CD14-positive monocyte (primary cell): ENCODE results near the gene DIPK1A. TPM values are rescaled to one million over a fixed set of nuclear protein-coding genes. Genes with fewer than 3 reads are reported as not detected.

ENCODE experiments used
- DNase-seq, 3 donors: peaks; one replicate each; pipeline ENCODE4 v3.0.0-alpha.2; 2011 to 2022
- H2AFZ ChIP-seq: 2 replicates; pipeline ENCODE4 v1.6.0; 2012; ENCODE audit warnings: mild to moderate bottlenecking, low read depth, low read length, inconsistent platforms; ENCODE audit not compliant: insufficient read depth, poor library complexity, severe bottlenecking
- H3K27ac ChIP-seq, 2 donors: 1 replicate in 1 of 2; 2 replicates in 1 of 2; pipeline ENCODE4 v1.5.1; 2012 to 2013; ENCODE audit warnings: low read length in 2 of 2, control low read depth in 1 of 2, inconsistent platforms in 1 of 2, low read depth in 1 of 2, mild to moderate bottlenecking in 1 of 2
- H3K27me3 ChIP-seq, 2 donors: one replicate each; pipeline versions ENCODE4 v1.6.0 to v1.6.1; 2011 to 2013; ENCODE audit warnings: low read length in 2 of 2; ENCODE audit not compliant: control insufficient read depth in 2 of 2, insufficient read depth in 2 of 2
- H3K36me3 ChIP-seq, 2 donors: replicated peaks in 1 of 2; 1 replicate in 1 of 2; 2 replicates in 1 of 2; pipeline versions ENCODE4 v1.5.1 to v1.6.1; 2012 to 2013; ENCODE audit warnings: low read length in 2 of 2, control low read depth in 1 of 2, inconsistent platforms in 1 of 2, mild to moderate bottlenecking in 1 of 2; ENCODE audit not compliant: insufficient read depth in 2 of 2, control insufficient read depth in 1 of 2
- H3K4me1 ChIP-seq, 2 donors: 1 replicate in 1 of 2; 2 replicates in 1 of 2; pipeline versions ENCODE4 v1.5.1 to v1.6.1; 2012 to 2013; ENCODE audit warnings: low read length in 2 of 2, control low read depth in 1 of 2, inconsistent platforms in 1 of 2, mild to moderate bottlenecking in 1 of 2, moderate library complexity in 1 of 2; ENCODE audit not compliant: insufficient read depth in 2 of 2, control insufficient read depth in 1 of 2
- H3K4me2 ChIP-seq: replicated peaks from 2 replicates; pipeline ENCODE3; 2012; ENCODE audit warnings: low read length, moderate library complexity, mild to moderate bottlenecking; ENCODE audit not compliant: poor library complexity, severe bottlenecking; ENCODE audit errors: extremely low read depth
- H3K4me3 ChIP-seq, 3 experiments: fragments of 200-600 bp in 1 of 3; sonication (generic) in 1 of 3; replicated peaks in 1 of 3; 1 replicate in 2 of 3; 2 replicates in 1 of 3; pipeline ENCODE4 v1.5.1; 2011 to 2013; ENCODE audit warnings: low read length in 3 of 3, mild to moderate bottlenecking in 3 of 3, control low read depth in 2 of 3, low read depth in 2 of 3, inconsistent platforms in 1 of 3, moderate library complexity in 1 of 3
- H3K79me2 ChIP-seq: 2 replicates; pipeline ENCODE4 v1.6.0; 2012; ENCODE audit warnings: mild to moderate bottlenecking, control low read depth, inconsistent platforms, low read length, moderate library complexity; ENCODE audit not compliant: insufficient read depth
- H3K9ac ChIP-seq: 2 replicates; pipeline ENCODE4 v1.6.0; 2017; ENCODE audit warnings: low read length, mild to moderate bottlenecking; ENCODE audit not compliant: insufficient read depth, poor library complexity, severe bottlenecking
- H3K9me3 ChIP-seq, 2 donors: replicated peaks in 1 of 2; 1 replicate in 1 of 2; 2 replicates in 1 of 2; pipeline versions ENCODE4 v1.5.1 to v1.6.1; 2012 to 2013; ENCODE audit warnings: low read length in 2 of 2, control low read depth in 1 of 2; ENCODE audit not compliant: control insufficient read depth in 1 of 2, insufficient read depth in 1 of 2
- H4K20me1 ChIP-seq: 2 replicates; pipeline ENCODE4 v1.6.0; 2012; ENCODE audit warnings: mild to moderate bottlenecking, low read length, control low read depth, moderate library complexity; ENCODE audit not compliant: insufficient read depth
- H3K27ac Mint-ChIP-seq, 7 donors: one replicate each; pipeline ENCODE4 v1.8.0; 2020; ENCODE audit warnings: mild to moderate bottlenecking in 7 of 7, mixed read lengths in 7 of 7, moderate library complexity in 6 of 7, inconsistent platforms in 2 of 7
- H3K27me3 Mint-ChIP-seq, 3 donors: one replicate each; pipeline ENCODE4 v1.8.0; 2021 to 2022; ENCODE audit warnings: low read depth in 3 of 3, mild to moderate bottlenecking in 3 of 3, mixed read lengths in 3 of 3, moderate library complexity in 3 of 3, inconsistent platforms in 1 of 3
- H3K36me3 Mint-ChIP-seq, 2 donors: one replicate each; pipeline ENCODE4 v1.8.0; 2020; ENCODE audit warnings: mixed read lengths in 2 of 2, inconsistent platforms in 1 of 2, mild to moderate bottlenecking in 1 of 2
- H3K4me1 Mint-ChIP-seq: one replicate; pipeline ENCODE4 v1.8.0; 2020; ENCODE audit warnings: mild to moderate bottlenecking, mixed read lengths
- H3K4me3 Mint-ChIP-seq, 2 donors: one replicate each; pipeline ENCODE4 v1.8.0; 2020; ENCODE audit warnings: mild to moderate bottlenecking in 2 of 2, mixed read lengths in 2 of 2, moderate library complexity in 1 of 2
- H3K9me3 Mint-ChIP-seq, 7 donors: one replicate each; pipeline ENCODE4 v1.8.0; 2020 to 2022; ENCODE audit warnings: mixed read lengths in 7 of 7, mild to moderate bottlenecking in 6 of 7, moderate library complexity in 6 of 7, inconsistent platforms in 2 of 7
- WGBS: methylation state at CpG from one replicate; pipeline ENCODE4 v1.1.5; 2013; ENCODE audit warnings: missing lambda C conversion rate; ENCODE audit not compliant: insufficient coverage; 5-methylcytosine and 5-hydroxymethylcytosine counted together
- intact Hi-C, 2 donors: fragments of 100-400 bp; cut with micrococcal nuclease; formaldehyde crosslinking; loops; one replicate each; pipeline versions ENCODE4 v1.15.0 to v1.15.1; 2023
- polyA plus RNA-seq, 3 donors: library from polyadenylated mRNA; depleted of rRNA in 1 of 3; unstranded in 2 of 3; stranded (reverse) in 1 of 3; fragments of 300-500 nt in 2 of 3; fragments of >200 nt in 1 of 3; fragmentation: Illumina TruSeq in 2 of 3; gene quantifications; 1 replicate in 2 of 3; 2 replicates in 1 of 3; pipeline ENCODE4 v1.2.3, GENCODE V29; 2012 to 2021
- TF ChIP-seq, protein P1 (sequence below): fragments of 200-600 bp; IDR thresholded peaks from one replicate; pipeline ENCODE4 v1.8.0; 2022; ENCODE audit warnings: antibody characterized with exemption, mild to moderate bottlenecking

DIPK1A gene
- polyA plus RNA-seq, 3 donors = 0.45 to 1.4 (median 0.83) TPM

DNA sequence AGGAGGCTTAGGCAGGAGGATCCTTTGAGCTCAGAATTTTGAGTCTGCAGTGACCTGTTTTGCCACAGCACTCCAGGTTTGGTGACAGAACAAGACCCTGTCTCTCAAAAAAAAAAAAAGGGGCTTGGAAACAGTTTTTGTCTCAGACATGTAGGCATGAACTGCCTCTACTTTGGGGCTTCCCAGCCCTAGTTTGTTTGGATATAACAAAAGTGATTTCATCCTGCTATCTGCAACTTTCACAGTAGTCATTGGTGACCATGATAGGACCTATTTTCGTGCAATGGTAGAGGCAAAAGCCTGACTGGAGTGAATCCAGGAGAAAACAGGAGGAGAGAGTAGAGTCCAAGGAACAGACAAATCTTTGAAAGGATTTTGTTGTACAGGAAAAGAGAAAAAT is 156.0 kb downstream of the DIPK1A start:
- peaks cover 0 to 5% (median 4%) of the 10 kb centered on the region in 3 donors for H3K27me3 Mint-ChIP-seq

DNA sequence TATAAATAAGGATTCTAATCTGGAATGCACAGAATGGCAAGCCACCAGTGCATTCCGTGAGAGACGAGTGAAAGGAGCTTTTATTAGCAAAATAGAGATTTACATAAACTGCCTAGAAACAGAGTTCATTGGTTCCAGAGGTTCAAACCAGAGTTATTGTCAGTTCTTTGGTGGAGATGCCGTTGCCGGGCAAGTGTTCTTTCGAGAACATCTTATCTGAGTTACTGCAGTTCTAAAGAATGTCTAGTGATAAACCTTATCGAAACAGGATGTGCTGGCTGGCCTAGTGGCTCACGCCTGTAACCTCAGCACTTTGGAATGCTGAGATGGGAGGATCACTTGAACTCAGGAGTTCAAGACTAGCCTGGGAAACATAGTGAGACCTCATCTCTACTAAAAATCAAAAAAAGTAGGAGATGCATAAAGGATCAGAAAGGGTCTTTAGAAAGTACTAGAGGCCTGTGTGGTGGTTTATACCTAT is 156.5 kb downstream of the DIPK1A start:
- Mint-ChIP-seq H3K27me3 (peaks cover 0 to 5% (median 4%) of the 10 kb centered on the region in 3 donors), H3K27ac (no peak overlapping the region), H3K4me3 (peak overlapping the region in 1 of 2 donors; percentile 61), H3K36me3 (no peaks in the 10 kb centered on the region), H3K4me1 (peaks cover 5% of the 10 kb centered on the region), H3K9me3 (peaks cover 0 to 4% (median 1%) of the 10 kb centered on the region in 7 donors)
- no peaks in the 10 kb centered on the region for H3K36me3 ChIP-seq
- WGBS = 34% methylated on average over 7 of the region's 7 CpGs
- H3K9me3 ChIP-seq = no peaks in the 10 kb centered on the region
- H3K4me3 ChIP-seq = no peak overlapping the region
- H2AFZ ChIP-seq = peak overlapping the region; percentile 11
- intact Hi-C loops = no loop called here
- no peaks in the 10 kb centered on the region for H3K27me3 ChIP-seq
- DNase-seq = peak; percentile 35 to 62 (median 57)
- H3K4me2 ChIP-seq = peak overlapping the region; percentile 31
- H3K79me2 ChIP-seq = no peaks in the 10 kb centered on the region
- no peak overlapping the region for H3K27ac ChIP-seq
- peaks cover 0 to 6% of the 10 kb centered on the region in 2 donors for H3K4me1 ChIP-seq
- H4K20me1 ChIP-seq = no peaks in the 10 kb centered on the region
- no peak overlapping the region for H3K9ac ChIP-seq
- TF ChIP-seq, protein P1, sequence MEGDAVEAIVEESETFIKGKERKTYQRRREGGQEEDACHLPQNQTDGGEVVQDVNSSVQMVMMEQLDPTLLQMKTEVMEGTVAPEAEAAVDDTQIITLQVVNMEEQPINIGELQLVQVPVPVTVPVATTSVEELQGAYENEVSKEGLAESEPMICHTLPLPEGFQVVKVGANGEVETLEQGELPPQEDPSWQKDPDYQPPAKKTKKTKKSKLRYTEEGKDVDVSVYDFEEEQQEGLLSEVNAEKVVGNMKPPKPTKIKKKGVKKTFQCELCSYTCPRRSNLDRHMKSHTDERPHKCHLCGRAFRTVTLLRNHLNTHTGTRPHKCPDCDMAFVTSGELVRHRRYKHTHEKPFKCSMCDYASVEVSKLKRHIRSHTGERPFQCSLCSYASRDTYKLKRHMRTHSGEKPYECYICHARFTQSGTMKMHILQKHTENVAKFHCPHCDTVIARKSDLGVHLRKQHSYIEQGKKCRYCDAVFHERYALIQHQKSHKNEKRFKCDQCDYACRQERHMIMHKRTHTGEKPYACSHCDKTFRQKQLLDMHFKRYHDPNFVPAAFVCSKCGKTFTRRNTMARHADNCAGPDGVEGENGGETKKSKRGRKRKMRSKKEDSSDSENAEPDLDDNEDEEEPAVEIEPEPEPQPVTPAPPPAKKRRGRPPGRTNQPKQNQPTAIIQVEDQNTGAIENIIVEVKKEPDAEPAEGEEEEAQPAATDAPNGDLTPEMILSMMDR = no peak

More for the DNA sequence above, 156.0 kb downstream of the DIPK1A start:
- no peak overlapping the region for H3K9ac ChIP-seq
- peaks cover 0 to 4% (median 1%) of the 10 kb centered on the region in 7 donors for H3K9me3 Mint-ChIP-seq
- H3K4me3 Mint-ChIP-seq = no peak overlapping the region
- TF ChIP-seq, protein P1 = no peak
- H3K36me3 ChIP-seq = no peaks in the 10 kb centered on the region
- H3K4me1 Mint-ChIP-seq = peaks cover 5% of the 10 kb centered on the region
- H3K9me3 ChIP-seq = no peaks in the 10 kb centered on the region
- no peak overlapping the region for H3K27ac Mint-ChIP-seq
- no CpG with 5 or more reads among the region's 1 CpG for WGBS
- H3K27ac ChIP-seq = no peak overlapping the region
- peak overlapping the region; percentile 11 for H2AFZ ChIP-seq
- no peak overlapping the region for H3K4me2 ChIP-seq
- H3K79me2 ChIP-seq = no peaks in the 10 kb centered on the region
- no peak overlapping the region for H3K4me3 ChIP-seq
- no peak for DNase-seq
- no peaks in the 10 kb centered on the region for H3K36me3 Mint-ChIP-seq
- H3K4me1 ChIP-seq = peaks cover 0 to 6% of the 10 kb centered on the region in 2 donors
- intact Hi-C loops = no loop called here
- no peaks in the 10 kb centered on the region for H3K27me3 ChIP-seq
- H4K20me1 ChIP-seq = no peaks in the 10 kb centered on the region
